Measurements from ENCODE around the gene ANKRD44.

DNA sequence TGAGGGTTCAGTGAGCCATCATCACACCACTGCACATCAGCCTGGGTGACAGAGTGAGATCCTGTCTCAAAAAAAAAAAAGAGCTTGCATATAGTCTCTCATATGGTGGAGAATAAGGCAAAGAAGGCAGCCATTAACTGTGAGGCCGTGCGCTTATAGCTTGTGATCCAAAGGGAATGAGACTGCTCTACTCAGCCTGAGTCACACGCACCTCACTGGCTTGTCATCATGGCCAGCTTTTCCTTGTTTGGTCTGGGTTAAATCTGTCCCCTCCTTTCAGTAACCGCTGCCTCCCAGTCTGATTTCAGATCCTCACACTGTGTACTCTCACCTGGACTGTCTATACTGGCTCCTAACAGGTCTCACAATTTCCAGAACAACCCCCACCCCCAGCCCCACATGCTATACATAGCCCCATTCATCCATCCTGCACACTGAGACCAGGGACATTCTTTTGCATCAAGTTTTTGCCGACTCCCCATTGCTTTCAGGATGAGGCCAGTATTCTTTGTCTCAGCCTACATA, 35.3 kb upstream of the ANKRD44 start:
- TF ChIP-seq GATA3 (IDR thresholded peaks at IDR 0.05; ENCODE audit: low read depth, low read length) (no peak), GATA2 (IDR thresholded peaks at IDR 0.05; ENCODE audit: low read depth, low read length) (no peak)
